Right lobe of liver (tissue), 6 donors: ENCODE measurements around the gene PYGM. TPM values are rescaled to one million over a fixed set of nuclear protein-coding genes. Genes with fewer than 3 reads are reported as not detected.

Experiments
- ATAC-seq, 4 donors: fragments of 200-7000 bp; cut with Tn5 transposase; one replicate each; pipeline ENCODE4 v1.9.1; 2020; ENCODE audit warnings: mild to moderate bottlenecking in 4 of 4, moderate library complexity in 4 of 4
- DNase-seq, 3 donors: peaks; one replicate each; pipeline ENCODE4 v3.0.0-alpha.2; 2020
- H3K27ac ChIP-seq, 3 donors: fragments of 200-600 bp; one replicate each; pipeline ENCODE4 v1.8.0; 2022
- H3K27me3 ChIP-seq, 2 donors: fragments of 200-600 bp; one replicate each; pipeline ENCODE4 v1.8.0; 2022
- H3K36me3 ChIP-seq, 4 donors: fragments of 200-600 bp; sonication (generic) in 1 of 4; one replicate each; pipeline versions ENCODE4 v1.5.1 to v1.8.0; 2017 to 2022; ENCODE audit warnings: control low read depth in 1 of 4
- H3K4me1 ChIP-seq, 4 donors: fragments of 200-600 bp; sonication (generic) in 1 of 4; one replicate each; pipeline versions ENCODE4 v1.5.1 to v1.8.0; 2017 to 2022; ENCODE audit warnings: control low read depth in 1 of 4
- H3K4me3 ChIP-seq, 3 donors: fragments of 200-600 bp; one replicate each; pipeline ENCODE4 v1.8.0; 2022
- H3K9me3 ChIP-seq, 4 donors: fragments of 200-600 bp; sonication (generic) in 1 of 4; one replicate each; pipeline versions ENCODE4 v1.5.1 to v1.8.0; 2017 to 2022; ENCODE audit warnings: control low read depth in 1 of 4
- CTCF ChIP-seq, 4 donors: fragments of 200-600 bp in 3 of 4; fragments of 450-650 bp in 1 of 4; IDR thresholded peaks; one replicate each; pipeline versions ENCODE4 v1.5.1 to v1.8.0; 2016 to 2022; ENCODE audit warnings: antibody characterized with exemption in 4 of 4, mild to moderate bottlenecking in 2 of 4
- POLR2A ChIP-seq: fragments of 450-650 bp; IDR thresholded peaks from one replicate; pipeline ENCODE4 v1.6.1; 2017; ENCODE audit warnings: antibody characterized with exemption, mild to moderate bottlenecking
- WGBS: methylation state at CpG from one replicate; pipeline ENCODE4 v1.1.6; 2018; ENCODE audit warnings: low coverage, low lambda C conversion rate; ENCODE audit not compliant: insufficient coverage; ENCODE audit errors: missing lambda C conversion rate; 5-methylcytosine and 5-hydroxymethylcytosine counted together
- intact Hi-C, 2 donors: fragments of 100-400 bp; cut with DNase I; formaldehyde crosslinking; loops; one replicate each; pipeline versions ENCODE4 v1.11.2 to v1.14.1; 2022
- total RNA-seq, 6 experiments: library from RNA; depleted of rRNA in 2 of 6; stranded (reverse); fragments of >200 nt in 2 of 6; fragmentation: NEBNext Ultra II Directional in 3 of 6; extraction: Animal tissue kit (Norgen Biotek cat#: 25700) in 3 of 6; gene quantifications; one replicate each; pipeline versions ENCODE4 v1.1.0 to v1.2.4, GENCODE V29; 2016 to 2023
- donor health status: DM: no; HTN: yes; CAD: no.
- donor health status: DM: no; HTN: no; CAD: no.
- donor health status: DM: no; HTN: no; CAD: no.
- donor health status: DM: no; HTN: yes; CAD: no.
- donor health status: DM: no; HTN: yes; CAD: no.

The PYGM gene
- total RNA-seq, 6 experiments from 2014 or later = 0.24 to 1.4 (median 0.47) TPM

DNA sequence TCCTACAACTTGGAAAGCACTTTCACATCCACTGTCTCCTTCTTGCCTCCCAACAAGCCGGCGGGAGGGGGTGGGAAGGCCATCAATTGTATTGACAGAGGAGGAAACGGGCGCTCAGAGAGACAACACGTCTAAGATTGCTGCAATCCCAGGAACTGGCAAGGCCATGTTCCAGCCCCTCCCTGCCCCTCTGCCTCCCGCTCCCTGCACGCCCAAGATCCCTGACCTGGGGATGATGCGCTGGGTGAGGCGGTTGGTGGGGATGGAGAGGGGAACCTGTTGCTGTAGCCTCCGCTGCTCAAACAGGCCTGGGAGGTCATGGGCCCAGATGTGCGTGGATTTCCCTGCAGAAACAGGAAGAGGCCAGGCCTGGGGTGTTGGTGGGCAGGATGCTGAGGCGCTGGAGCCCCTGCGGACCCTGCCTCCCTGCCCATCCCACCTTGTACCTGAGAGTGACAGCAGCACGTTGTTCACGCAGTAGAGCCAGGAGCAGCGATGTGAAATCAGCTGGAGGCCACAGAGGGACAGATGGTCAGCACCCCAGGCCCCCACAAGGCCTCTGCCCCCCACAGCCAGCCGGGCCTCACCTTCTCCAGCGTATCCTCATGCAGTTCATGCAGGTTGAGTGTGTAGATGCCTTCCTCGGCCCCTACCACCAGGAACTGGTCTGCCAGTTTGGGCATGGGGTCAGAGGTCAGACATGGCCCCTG, 36.4 kb upstream of the PYGM start:
- no peaks in the 10 kb centered on the region for H3K9me3 ChIP-seq
- ATAC-seq (no peak), DNase-seq (peak in 1 of 3 donors; percentile 51)
- WGBS = 76% methylated on average over 8 of the region's 19 CpGs
- no peaks in the 10 kb centered on the region for H3K27me3 ChIP-seq
- H3K36me3 ChIP-seq = no peaks in the 10 kb centered on the region
- H3K4me1 ChIP-seq = no peaks in the 10 kb centered on the region
- TF ChIP-seq POLR2A = no peak
- TF ChIP-seq CTCF (IDR thresholded peaks at IDR 0.05) = no peak
- no peak overlapping the region for H3K27ac ChIP-seq
- intact Hi-C loops = no loop called here
- H3K4me3 ChIP-seq = no peak overlapping the region

DNA sequence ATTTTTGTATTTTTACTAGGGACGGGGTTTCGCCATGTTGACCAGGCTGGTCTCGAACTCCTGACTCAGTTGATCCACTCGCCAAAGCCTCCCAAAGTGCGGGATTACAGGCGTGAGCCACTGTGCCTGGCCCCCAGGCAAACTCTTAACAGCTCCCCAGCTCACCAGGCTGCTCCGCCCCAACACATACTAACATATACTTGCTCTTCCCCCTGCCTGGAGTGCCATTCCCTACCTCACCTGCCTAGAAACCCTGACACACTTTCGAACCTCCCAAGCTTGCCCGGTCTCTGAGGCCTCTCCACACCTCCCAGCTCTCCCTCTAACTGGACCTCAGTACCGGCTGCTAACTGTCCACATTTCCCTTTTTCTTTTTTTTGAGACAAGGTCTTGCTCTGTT, 34.8 kb upstream of the PYGM start:
- Histone ChIP-seq H3K36me3 (no peaks in the 10 kb centered on the region), H3K27ac (no peak overlapping the region), H3K9me3 (no peaks in the 10 kb centered on the region), H3K4me3 (no peak overlapping the region), H3K27me3 (no peaks in the 10 kb centered on the region), H3K4me1 (no peaks in the 10 kb centered on the region)
- intact Hi-C loops = loop anchor here in 1 of 2 donors (5.0 kb wide), 1 partner anchor 43 kb away; no protein-coding TSS in a partner anchor
- WGBS = 100% methylated on average over 8 of the region's 10 CpGs
- no peak for TF ChIP-seq POLR2A
- no peak for TF ChIP-seq CTCF (IDR thresholded peaks at IDR 0.05)
- ATAC-seq (no peak), DNase-seq (peak in 1 of 3 donors; percentile 27)

GRCh38 chr11:64793271-64794160, 33.7 kb upstream of the PYGM start:
- Histone ChIP-seq H3K36me3 (no peaks in the 10 kb centered on the region), H3K9me3 (no peaks in the 10 kb centered on the region), H3K4me3 (no peak overlapping the region), H3K27ac (peak overlapping the region in 1 of 3 donors; percentile 23), H3K4me1 (no peaks in the 10 kb centered on the region), H3K27me3 (no peaks in the 10 kb centered on the region)
- intact Hi-C loops = loop anchor here in 1 of 2 donors (5.0 kb wide), 1 partner anchor 44 kb away; no protein-coding TSS in a partner anchor
- DNase-seq (peak in 1 of 3 donors; percentile 39), ATAC-seq (peak in 2 of 4 donors; percentile 36 to 38)
- 33% methylated on average over 4 of the region's 11 CpGs for WGBS
- TF ChIP-seq POLR2A (no peak), CTCF (IDR thresholded peaks at IDR 0.05) (no peak)

DNA sequence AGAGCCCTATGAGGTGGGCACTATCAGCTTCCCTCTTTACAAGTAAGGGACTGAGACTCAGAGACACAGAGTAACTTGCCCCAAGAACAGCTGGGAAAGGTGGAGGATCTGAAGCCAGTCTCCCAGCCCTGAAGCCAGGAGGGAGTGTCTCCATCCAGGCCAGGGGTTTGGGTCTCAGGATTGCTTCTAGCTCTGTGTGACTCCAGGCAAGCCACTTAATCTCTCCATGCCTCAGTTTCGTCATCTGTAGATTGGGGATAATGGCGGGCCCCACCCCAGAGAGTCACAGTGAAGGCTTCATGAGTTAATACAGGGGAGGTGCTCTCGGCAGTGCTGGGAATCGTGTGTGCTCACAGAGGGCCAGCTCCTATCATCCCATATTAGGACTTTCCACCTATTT, 32.7 kb upstream of the PYGM start:
- no peak overlapping the region for H3K27ac ChIP-seq
- intact Hi-C loops = loop anchor here in 1 of 2 donors (5.0 kb wide), 1 partner anchor 45 kb away; no protein-coding TSS in a partner anchor

More for the DNA sequence above, 32.7 kb upstream of the PYGM start:
- TF ChIP-seq POLR2A = no peak
- TF ChIP-seq CTCF (IDR thresholded peaks at IDR 0.05) = no peak
- Histone ChIP-seq H3K9me3 (no peaks in the 10 kb centered on the region), H3K36me3 (no peaks in the 10 kb centered on the region), H3K4me1 (no peaks in the 10 kb centered on the region), H3K4me3 (no peak overlapping the region), H3K27me3 (no peaks in the 10 kb centered on the region)
- 93% methylated on average over 3 of the region's 4 CpGs for whole genome bisulfite sequencing
- ATAC-seq (no peak), DNase-seq (peak in 1 of 3 donors; percentile 16)
